Measurements from ENCODE around the gene TMEM79. TPM values are rescaled to one million over a fixed set of nuclear protein-coding genes. Genes with fewer than 3 reads are reported as not detected.

The TMEM79 gene
- total and polyA plus RNA-seq, 2 experiments from 2014 or later, result 3.4 to 8.5 TPM

DNA sequence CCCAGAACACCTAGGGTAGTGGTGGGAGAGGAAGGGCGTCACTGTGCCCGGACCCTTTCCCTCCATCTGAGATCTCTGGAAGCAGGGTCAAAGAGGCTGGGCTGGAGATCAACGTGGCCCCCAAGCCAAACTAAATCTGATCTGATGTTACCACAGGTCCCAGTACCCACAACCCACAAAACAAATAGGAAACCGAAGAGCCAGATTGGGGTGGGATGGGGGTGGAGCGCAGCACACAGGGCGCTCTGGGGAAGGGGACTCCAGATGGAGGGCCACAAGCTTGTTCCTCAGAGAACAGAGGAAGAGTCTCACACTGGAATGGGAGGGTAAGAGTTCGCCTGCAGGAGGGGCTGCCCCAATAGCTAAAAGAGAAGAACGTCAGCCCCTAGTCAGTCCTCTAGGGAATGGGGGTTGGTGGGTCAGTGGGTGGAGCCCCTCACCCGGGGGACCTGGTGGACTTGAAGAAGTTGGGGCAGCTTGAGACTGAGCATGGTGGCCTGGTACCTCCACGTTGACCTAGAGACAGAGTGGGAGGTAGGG lies 37.8 kb upstream of the TMEM79 start:
- no peak overlapping the region for H3K4me3 ChIP-seq
- 86% methylated on average over 9 of the region's 10 CpGs for WGBS (ENCODE audit: low lambda C conversion rate, missing lambda C conversion rate)
- H4K20me1 ChIP-seq (ENCODE audit: insufficient read depth, poor library complexity, severe bottlenecking), result no peaks in the 10 kb centered on the region
- H3K9me3 ChIP-seq (ENCODE audit: low read depth), result no peaks in the 10 kb centered on the region
- H3K27ac ChIP-seq, result no peak overlapping the region
- no peak overlapping the region for H3K4me2 ChIP-seq
- H2AFZ ChIP-seq, result no peak overlapping the region
- H3K27me3 ChIP-seq, result no peaks in the 10 kb centered on the region
- no peak for DNase-seq (ENCODE audit: low spot score)
- no peaks in the 10 kb centered on the region for H3K36me3 ChIP-seq (replicated peaks; ENCODE audit: insufficient read depth, low read depth)
- H3K79me2 ChIP-seq, result no peaks in the 10 kb centered on the region
- no peaks in the 10 kb centered on the region for H3K4me1 ChIP-seq (ENCODE audit: insufficient read depth)
- no peaks in the 10 kb centered on the region for H3K9me2 ChIP-seq (replicated peaks; ENCODE audit: insufficient read depth)
- TF ChIP-seq, protein P1, sequence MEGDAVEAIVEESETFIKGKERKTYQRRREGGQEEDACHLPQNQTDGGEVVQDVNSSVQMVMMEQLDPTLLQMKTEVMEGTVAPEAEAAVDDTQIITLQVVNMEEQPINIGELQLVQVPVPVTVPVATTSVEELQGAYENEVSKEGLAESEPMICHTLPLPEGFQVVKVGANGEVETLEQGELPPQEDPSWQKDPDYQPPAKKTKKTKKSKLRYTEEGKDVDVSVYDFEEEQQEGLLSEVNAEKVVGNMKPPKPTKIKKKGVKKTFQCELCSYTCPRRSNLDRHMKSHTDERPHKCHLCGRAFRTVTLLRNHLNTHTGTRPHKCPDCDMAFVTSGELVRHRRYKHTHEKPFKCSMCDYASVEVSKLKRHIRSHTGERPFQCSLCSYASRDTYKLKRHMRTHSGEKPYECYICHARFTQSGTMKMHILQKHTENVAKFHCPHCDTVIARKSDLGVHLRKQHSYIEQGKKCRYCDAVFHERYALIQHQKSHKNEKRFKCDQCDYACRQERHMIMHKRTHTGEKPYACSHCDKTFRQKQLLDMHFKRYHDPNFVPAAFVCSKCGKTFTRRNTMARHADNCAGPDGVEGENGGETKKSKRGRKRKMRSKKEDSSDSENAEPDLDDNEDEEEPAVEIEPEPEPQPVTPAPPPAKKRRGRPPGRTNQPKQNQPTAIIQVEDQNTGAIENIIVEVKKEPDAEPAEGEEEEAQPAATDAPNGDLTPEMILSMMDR (IDR thresholded peaks at IDR 0.05; ENCODE audit: poor library complexity), result no peak

DNA sequence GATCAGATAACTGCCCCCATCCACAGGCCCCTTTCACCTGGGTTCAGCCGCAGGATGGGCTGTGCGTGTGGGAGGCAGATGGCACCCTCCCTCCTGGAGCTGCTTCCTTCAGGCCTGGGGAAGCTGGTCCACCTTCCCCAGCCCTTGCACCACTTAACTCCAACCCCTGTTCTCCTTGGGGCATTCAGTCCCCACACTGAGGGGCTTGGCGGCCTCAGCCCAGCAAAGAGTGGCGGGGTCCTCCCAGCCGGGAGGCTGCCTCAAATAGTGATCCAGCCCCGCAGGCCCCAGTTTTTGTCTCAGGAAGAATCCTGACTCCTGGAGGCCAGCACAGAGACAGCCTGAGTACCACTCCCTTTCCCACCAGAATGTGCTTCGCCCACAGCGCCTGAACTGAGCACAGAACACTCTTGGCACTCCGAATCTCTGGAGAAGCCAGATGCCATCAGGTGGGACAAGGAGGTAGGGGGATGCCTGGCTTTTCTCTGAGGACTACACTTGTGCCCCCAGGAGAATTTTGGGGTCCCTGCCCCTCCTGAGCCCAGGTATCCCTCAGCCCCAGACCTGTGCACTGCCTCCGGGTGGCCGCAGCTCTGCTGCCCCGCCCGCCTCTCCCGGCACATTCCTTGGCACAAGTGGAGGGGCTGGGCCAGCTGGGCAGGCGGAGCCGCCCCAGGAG lies 37.2 kb upstream of the TMEM79 start:
- no peak for DNase-seq (ENCODE audit: low spot score)

DNA sequence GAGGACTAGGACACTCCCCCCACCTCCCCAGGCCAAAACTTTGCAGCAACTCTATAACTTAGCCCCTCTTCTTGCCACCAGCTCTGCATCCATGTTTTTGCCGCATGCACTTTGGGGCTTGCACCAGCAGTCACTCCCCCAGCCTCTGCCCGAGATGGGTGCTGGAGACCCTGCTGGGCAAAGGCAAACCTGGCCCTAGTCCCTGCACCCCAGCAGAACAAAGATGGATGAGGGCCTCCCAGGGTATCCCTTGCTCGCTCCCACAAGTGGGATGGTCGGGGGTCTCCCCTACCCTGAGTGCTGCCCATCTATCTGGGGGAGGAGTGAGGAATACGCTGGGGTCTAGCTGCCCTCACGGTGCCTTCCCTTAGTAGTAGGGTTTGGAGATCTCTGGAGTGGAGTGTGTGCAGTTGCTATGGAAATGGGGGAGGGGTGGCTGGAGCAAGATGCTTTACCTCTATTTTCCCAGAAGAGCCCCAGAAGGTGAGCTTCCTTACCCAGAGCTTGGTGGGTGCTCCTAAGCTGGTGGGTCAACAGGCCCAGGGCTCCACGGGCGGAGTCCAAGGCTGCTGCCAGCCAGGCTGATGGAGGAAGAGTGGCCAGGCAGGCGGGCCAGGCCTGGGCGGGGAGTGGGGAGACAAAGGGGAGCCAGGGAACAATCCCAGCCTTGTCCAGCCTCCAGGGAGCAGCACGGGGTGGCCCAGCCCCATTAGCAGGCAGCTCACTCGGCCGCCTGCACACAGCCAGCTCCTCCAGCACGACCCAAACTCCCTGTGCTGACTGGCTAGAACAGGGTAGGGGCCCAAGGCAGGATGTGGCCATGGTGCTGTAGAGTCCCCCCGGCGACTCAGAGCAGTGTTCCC lies 36.4 kb upstream of the TMEM79 start, which contains the start of gene PAQR6:
Gene PAQR6 (minus strand): TSS at position 597 of the 863 bp plus-strand sequence. CDS start 1,325 bp downstream, outside the sequence.
- no peak within 1 kb of the TSS for H3K4me2 ChIP-seq

More for the DNA sequence above, 37.2 kb upstream of the TMEM79 start:
- no peaks in the 10 kb centered on the region for H3K9me3 ChIP-seq (ENCODE audit: low read depth)
- H3K4me3 ChIP-seq, result no peak overlapping the region
- H3K27ac ChIP-seq, result no peak overlapping the region
- no peaks in the 10 kb centered on the region for H3K27me3 ChIP-seq
- H3K79me2 ChIP-seq, result no peaks in the 10 kb centered on the region
- H3K36me3 ChIP-seq (replicated peaks; ENCODE audit: insufficient read depth, low read depth), result no peaks in the 10 kb centered on the region
- WGBS (ENCODE audit: low lambda C conversion rate, missing lambda C conversion rate), result 80% methylated on average over 16 of the region's 16 CpGs
- no peaks in the 10 kb centered on the region for H3K9me2 ChIP-seq (replicated peaks; ENCODE audit: insufficient read depth)
- H3K4me1 ChIP-seq (ENCODE audit: insufficient read depth), result no peaks in the 10 kb centered on the region
- TF ChIP-seq, protein P1 (IDR thresholded peaks at IDR 0.05; ENCODE audit: poor library complexity), result no peak
- TF ChIP-seq EZH2 (IDR thresholded peaks at IDR 0.05; ENCODE audit: borderline replicate concordance) (no peak), EZH2phosphoT487 (IDR thresholded peaks at IDR 0.05; ENCODE audit: low read depth, severe bottlenecking, unreplicated experiment) (no peak)
- no peaks in the 10 kb centered on the region for H4K20me1 ChIP-seq (ENCODE audit: insufficient read depth, poor library complexity, severe bottlenecking)
- no peak overlapping the region for H2AFZ ChIP-seq
- H3K4me2 ChIP-seq, result no peak overlapping the region

More for the DNA sequence above, 36.4 kb upstream of the TMEM79 start, which contains the start of gene PAQR6:
- 84% methylated on average over 16 of the region's 16 CpGs for WGBS (ENCODE audit: low lambda C conversion rate, missing lambda C conversion rate)
- no peak within 1 kb of the TSS for H3K4me3 ChIP-seq
- H3K9me3 ChIP-seq (ENCODE audit: low read depth), result no peaks in the 10 kb centered on the region
- H4K20me1 ChIP-seq (ENCODE audit: insufficient read depth, poor library complexity, severe bottlenecking), result no peaks in the 10 kb centered on the region
- no peak within 1 kb of the TSS for H2AFZ ChIP-seq
- H3K36me3 ChIP-seq (replicated peaks; ENCODE audit: insufficient read depth, low read depth), result no peaks in the 10 kb centered on the region
- no peaks in the 10 kb centered on the region for H3K79me2 ChIP-seq
- H3K27ac ChIP-seq, result no peak within 1 kb of the TSS
- no peak for DNase-seq (ENCODE audit: low spot score)
- H3K9me2 ChIP-seq (replicated peaks; ENCODE audit: insufficient read depth), result no peaks in the 10 kb centered on the region
- no peaks in the 10 kb centered on the region for H3K27me3 ChIP-seq
- TF ChIP-seq, protein P1 (IDR thresholded peaks at IDR 0.05; ENCODE audit: poor library complexity), result no peak
- TF ChIP-seq EZH2 (IDR thresholded peaks at IDR 0.05; ENCODE audit: borderline replicate concordance) (no peak), EZH2phosphoT487 (IDR thresholded peaks at IDR 0.05; ENCODE audit: low read depth, severe bottlenecking, unreplicated experiment) (no peak)
- H3K4me1 ChIP-seq (ENCODE audit: insufficient read depth), result no peaks in the 10 kb centered on the region

All from hepatocyte (in vitro differentiated cells).